ENCODE results near the gene CACFD1. TPM values are rescaled to one million over a fixed set of nuclear protein-coding genes. Genes with fewer than 3 reads are reported as not detected.

CACFD1 gene
- total and polyA plus RNA-seq, 2 donors (not counting 1 experiment from before 2014, with no cell fraction given), result 27.4 to 31.1 TPM

- DNase-seq (no peak), ATAC-seq (ENCODE audit: low read depth) (no peak)
- Mint-ChIP-seq H3K27me3 (peaks cover 12% of the 10 kb centered on the region), H3K9me3 (ENCODE audit: insufficient read depth) (no peaks in the 10 kb centered on the region), H3K4me1 (no peaks in the 10 kb centered on the region), H3K27ac (no peak overlapping the region), H3K4me3 (no peak overlapping the region)
- H3K79me2 ChIP-seq (ENCODE audit: control insufficient read depth, insufficient read depth, low read length), result no peaks in the 10 kb centered on the region
- no peak for TF ChIP-seq EZH2 (IDR thresholded peaks at IDR 0.05; ENCODE audit: borderline replicate concordance, insufficient read depth, low read depth, low read length, poor library complexity, severe bottlenecking)
- no peak for TF ChIP-seq CTCF (IDR thresholded peaks at IDR 0.05)
- H2AFZ ChIP-seq (ENCODE audit: insufficient read depth, low read depth, low read length, poor library complexity, severe bottlenecking), result no peak overlapping the region
- intact Hi-C loops (cut with micrococcal nuclease), result no loop called here
- H3K4me2 ChIP-seq (replicated peaks; ENCODE audit: low read depth, low read length, poor library complexity, severe bottlenecking), result no peak overlapping the region
- POLR2A ChIA-PET, result no interaction called here
- H3K4me3 ChIP-seq (ENCODE audit: control extremely low read depth in 1 of 5, extremely low read depth in 1 of 5, insufficient read depth in 1 of 5, low read depth in 2 of 5, low read length in 4 of 5), result no peak overlapping the region
- peaks cover 0 to 4% (median 0%) of the 10 kb centered on the region in 3 donors for H3K9me3 ChIP-seq (ENCODE audit: control extremely low read depth in 1 of 3, control insufficient read depth in 2 of 3, insufficient read depth in 1 of 3, low read length in 2 of 3)
- no peaks in the 10 kb centered on the region for H3K36me3 ChIP-seq (replicated peaks in 1 of 2; ENCODE audit: control extremely low read depth in 1 of 2, control insufficient read depth in 1 of 2, extremely low read depth in 1 of 2, insufficient read depth in 2 of 2, low read length in 1 of 2)
- 96% methylated on average over 23 of the region's 24 CpGs for WGBS (ENCODE audit: insufficient coverage)
- CTCF ChIA-PET, result interaction anchor here (0.6 to 0.8 kb wide), 3 partner anchors 88 to 1279 kb away, joined by 3 to 4 read pairs (median 3); no protein-coding TSS in a partner anchor
- H3K4me1 ChIP-seq (ENCODE audit: control insufficient read depth in 2 of 2, insufficient read depth in 2 of 2, low read length in 2 of 2), result no peaks in the 10 kb centered on the region
- H4K20me1 ChIP-seq (ENCODE audit: control insufficient read depth, insufficient read depth, low read length, poor library complexity, severe bottlenecking), result no peaks in the 10 kb centered on the region
- no peak overlapping the region for H3K27ac ChIP-seq (ENCODE audit: low read length in 2 of 2)
- H3K9ac ChIP-seq (ENCODE audit: low read length), result no peak overlapping the region
- H3K27me3 ChIP-seq (replicated peaks in 1 of 4; ENCODE audit: control extremely low read depth in 1 of 4, control insufficient read depth in 3 of 4, insufficient read depth in 4 of 4, low read length in 3 of 4), result peaks cover 0 to 13% (median 0%) of the 10 kb centered on the region in 4 experiments
These were observed 35.0 kb downstream of the CACFD1 start for GRCh38 chr9:133494636-133495326.
